BE2C (cell line): ENCODE data around the gene BRI3BP.

ENCODE experiments used
- DNase-seq: peaks from one replicate; pipeline ENCODE4 v3.0.0-alpha.2; 2020
- H3K27me3 ChIP-seq: fragments of 250-450 bp; sonication (Bioruptor Pico); 2 replicates; pipeline ENCODE4 v1.5.1; 2020; ENCODE audit warnings: mild to moderate bottlenecking
- H3K36me3 ChIP-seq: fragments of 250-450 bp; sonication (Bioruptor Pico); 2 replicates; pipeline ENCODE4 v1.5.1; 2020; ENCODE audit warnings: mild to moderate bottlenecking
- H3K4me1 ChIP-seq: fragments of 250-450 bp; sonication (Bioruptor Pico); 2 replicates; pipeline ENCODE4 v1.5.1; 2020
- H3K4me3 ChIP-seq: 2 replicates; pipeline ENCODE4 v1.5.1; 2011; ENCODE audit warnings: low read depth, low read length
- H3K9me3 ChIP-seq: fragments of 250-450 bp; sonication (Bioruptor Pico); 2 replicates; pipeline ENCODE4 v1.5.1; 2020
- CTCF ChIP-seq: IDR thresholded peaks from 2 replicates; pipeline ENCODE4 v1.5.1; 2012; ENCODE audit warnings: mild to moderate bottlenecking, low read depth, low read length

The BRI3BP gene

GRCh38 chr12:124970647-124971402 is 22.6 kb upstream of the BRI3BP start:
- Histone ChIP-seq H3K27me3 (no peaks in the 10 kb centered on the region), H3K9me3 (no peaks in the 10 kb centered on the region), H3K36me3 (peaks cover 72% of the 10 kb centered on the region), H3K4me1 (no peaks in the 10 kb centered on the region), H3K4me3 (no peak overlapping the region)
- no peak for DNase-seq
- no peak for TF ChIP-seq CTCF

- DNase-seq, result no peak
- Histone ChIP-seq H3K4me3 (no peak overlapping the region), H3K36me3 (peaks cover 71% of the 10 kb centered on the region), H3K9me3 (no peaks in the 10 kb centered on the region), H3K4me1 (no peaks in the 10 kb centered on the region), H3K27me3 (no peaks in the 10 kb centered on the region)
- TF ChIP-seq CTCF, result no peak
These were observed 21.8 kb upstream of the BRI3BP start for GRCh38 chr12:124971603-124972002.

GRCh38 chr12:124972211-124972610 is 21.2 kb upstream of the BRI3BP start:
- peaks cover 74% of the 10 kb centered on the region for H3K36me3 ChIP-seq
- no peak for DNase-seq
- no peaks in the 10 kb centered on the region for H3K27me3 ChIP-seq
- TF ChIP-seq CTCF, result no peak
- H3K4me3 ChIP-seq, result no peak overlapping the region
- H3K4me1 ChIP-seq, result no peaks in the 10 kb centered on the region
- no peaks in the 10 kb centered on the region for H3K9me3 ChIP-seq

GRCh38 chr12:124975276-124975675 is 18.2 kb upstream of the BRI3BP start:
- H3K9me3 ChIP-seq, result no peaks in the 10 kb centered on the region
- no peak overlapping the region for H3K4me3 ChIP-seq
- peaks cover 83% of the 10 kb centered on the region for H3K36me3 ChIP-seq
- TF ChIP-seq CTCF, result no peak
- H3K4me1 ChIP-seq, result no peaks in the 10 kb centered on the region
- H3K27me3 ChIP-seq, result no peaks in the 10 kb centered on the region
- DNase-seq, result no peak

- no peak for DNase-seq
These were observed 16.4 kb upstream of the BRI3BP start for GRCh38 chr12:124976999-124977398.

More at GRCh38 chr12:124976999-124977398, 16.4 kb upstream of the BRI3BP start:
- Histone ChIP-seq H3K27me3 (no peaks in the 10 kb centered on the region), H3K4me1 (no peaks in the 10 kb centered on the region), H3K4me3 (no peak overlapping the region), H3K36me3 (peaks cover 81% of the 10 kb centered on the region), H3K9me3 (no peaks in the 10 kb centered on the region; the same call in 1 of the 2 replicates)
- TF ChIP-seq CTCF, result no peak
